ENCODE results near the gene ZDBF2. TPM values are rescaled to one million over a fixed set of nuclear protein-coding genes. Genes with fewer than 3 reads are reported as not detected.

Gene ZDBF2
- total RNA-seq, 4 donors from 2014 or later: 1.9 to 7.1 (median 5.3) TPM

DNA sequence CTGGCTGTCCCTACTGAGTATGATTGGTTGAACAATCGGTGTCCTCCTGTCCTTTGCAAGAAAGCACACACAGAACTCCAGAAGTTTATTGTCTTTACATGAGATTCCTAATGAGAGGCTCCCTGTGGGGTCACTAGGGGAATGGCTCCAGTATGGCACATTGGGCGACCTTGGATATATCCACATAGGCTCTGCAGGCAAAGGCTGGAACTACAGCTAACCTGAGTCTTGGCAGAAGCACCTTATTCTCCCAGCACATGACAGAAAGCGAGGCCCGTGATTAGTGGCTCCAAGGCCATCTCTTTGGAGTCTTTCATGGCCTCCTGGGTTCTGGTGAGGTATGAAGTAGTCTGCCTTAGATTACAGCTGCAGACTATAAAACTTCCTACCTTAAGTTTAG is 49.0 kb downstream of the ZDBF2 start:
- no peak for DNase-seq
- no peaks in the 10 kb centered on the region for H3K4me1 ChIP-seq

DNA sequence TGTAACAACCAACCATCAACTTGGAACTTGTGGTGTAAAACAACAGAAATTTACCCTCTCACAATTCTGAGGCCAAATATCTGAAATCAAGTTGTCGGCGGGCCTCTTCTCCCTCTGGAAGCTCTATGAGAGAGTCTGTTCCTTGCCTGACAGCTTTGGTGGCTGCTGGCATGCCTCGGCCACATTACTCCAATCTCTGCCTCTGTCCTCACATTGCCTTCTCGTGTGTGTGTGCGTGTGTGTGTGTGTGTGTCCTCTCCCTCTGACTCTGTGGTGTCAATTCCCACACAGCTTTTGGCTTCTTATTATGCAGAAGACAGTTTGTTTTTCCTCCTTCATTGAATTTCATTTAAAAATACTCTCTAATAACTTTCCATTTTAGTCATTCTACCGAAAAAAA is 50.4 kb downstream of the ZDBF2 start:
- WGBS, 2 donors: 77 to 81% methylated on average over 6 of the region's 6 CpGs
- TF ChIP-seq POLR2A (IDR thresholded peaks at IDR 0.05): no peak
- TF ChIP-seq, protein P1, sequence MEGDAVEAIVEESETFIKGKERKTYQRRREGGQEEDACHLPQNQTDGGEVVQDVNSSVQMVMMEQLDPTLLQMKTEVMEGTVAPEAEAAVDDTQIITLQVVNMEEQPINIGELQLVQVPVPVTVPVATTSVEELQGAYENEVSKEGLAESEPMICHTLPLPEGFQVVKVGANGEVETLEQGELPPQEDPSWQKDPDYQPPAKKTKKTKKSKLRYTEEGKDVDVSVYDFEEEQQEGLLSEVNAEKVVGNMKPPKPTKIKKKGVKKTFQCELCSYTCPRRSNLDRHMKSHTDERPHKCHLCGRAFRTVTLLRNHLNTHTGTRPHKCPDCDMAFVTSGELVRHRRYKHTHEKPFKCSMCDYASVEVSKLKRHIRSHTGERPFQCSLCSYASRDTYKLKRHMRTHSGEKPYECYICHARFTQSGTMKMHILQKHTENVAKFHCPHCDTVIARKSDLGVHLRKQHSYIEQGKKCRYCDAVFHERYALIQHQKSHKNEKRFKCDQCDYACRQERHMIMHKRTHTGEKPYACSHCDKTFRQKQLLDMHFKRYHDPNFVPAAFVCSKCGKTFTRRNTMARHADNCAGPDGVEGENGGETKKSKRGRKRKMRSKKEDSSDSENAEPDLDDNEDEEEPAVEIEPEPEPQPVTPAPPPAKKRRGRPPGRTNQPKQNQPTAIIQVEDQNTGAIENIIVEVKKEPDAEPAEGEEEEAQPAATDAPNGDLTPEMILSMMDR (IDR thresholded peaks at IDR 0.05): no peak
- Histone ChIP-seq H3K27me3 (no peaks in the 10 kb centered on the region), H3K4me1 (no peaks in the 10 kb centered on the region), H3K4me3 (no peak overlapping the region), H3K27ac (no peak overlapping the region), H3K9me3 (no peaks in the 10 kb centered on the region), H3K36me3 (no peaks in the 10 kb centered on the region)
- no peak for DNase-seq
- intact Hi-C loops (cut with DNase I): no loop called here

More for the DNA sequence above, 49.0 kb downstream of the ZDBF2 start:
- H3K4me3 ChIP-seq: no peak overlapping the region
- no peaks in the 10 kb centered on the region for H3K36me3 ChIP-seq
- peaks cover 0 to 12% (median 9%) of the 10 kb centered on the region in 3 donors for H3K9me3 ChIP-seq
- 82 to 83% methylated on average over 4 of the region's 4 CpGs for WGBS, 2 donors
- TF ChIP-seq, protein P1 (IDR thresholded peaks at IDR 0.05): no peak
- no peak for TF ChIP-seq POLR2A (IDR thresholded peaks at IDR 0.05)
- no peaks in the 10 kb centered on the region for H3K27me3 ChIP-seq
- intact Hi-C loops (cut with DNase I): no loop called here
- no peak overlapping the region for H3K27ac ChIP-seq

DNA sequence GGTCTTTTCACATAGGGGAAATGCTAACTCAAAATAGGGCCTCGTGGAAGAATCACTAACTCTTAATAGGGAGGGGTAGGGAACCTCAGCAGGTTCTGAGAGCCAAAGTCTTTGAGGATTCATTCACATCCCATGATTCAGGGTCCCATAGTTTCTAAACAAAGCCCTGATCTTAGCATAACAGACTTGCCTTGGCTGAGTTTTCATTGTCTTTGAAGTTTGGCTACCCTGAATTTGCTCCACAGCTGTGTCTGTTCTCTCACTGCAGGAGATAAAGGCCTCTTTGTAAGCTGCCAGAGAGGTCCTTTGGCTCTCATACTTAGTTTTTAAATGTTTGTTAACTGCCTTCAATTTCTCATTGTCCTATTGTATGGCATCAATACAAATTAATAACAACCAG is 54.5 kb downstream of the ZDBF2 start:
- TF ChIP-seq, protein P1 (IDR thresholded peaks at IDR 0.05): no peak
- TF ChIP-seq POLR2A (IDR thresholded peaks at IDR 0.05): no peak
- WGBS, 2 donors: 35 to 64% methylated on average over 1 of the region's 1 CpG
- intact Hi-C loops (cut with DNase I): no loop called here
- no peak for DNase-seq
- Histone ChIP-seq H3K36me3 (no peaks in the 10 kb centered on the region), H3K4me1 (no peaks in the 10 kb centered on the region), H3K27ac (no peak overlapping the region), H3K27me3 (no peaks in the 10 kb centered on the region), H3K9me3 (no peaks in the 10 kb centered on the region), H3K4me3 (no peak overlapping the region)

DNA sequence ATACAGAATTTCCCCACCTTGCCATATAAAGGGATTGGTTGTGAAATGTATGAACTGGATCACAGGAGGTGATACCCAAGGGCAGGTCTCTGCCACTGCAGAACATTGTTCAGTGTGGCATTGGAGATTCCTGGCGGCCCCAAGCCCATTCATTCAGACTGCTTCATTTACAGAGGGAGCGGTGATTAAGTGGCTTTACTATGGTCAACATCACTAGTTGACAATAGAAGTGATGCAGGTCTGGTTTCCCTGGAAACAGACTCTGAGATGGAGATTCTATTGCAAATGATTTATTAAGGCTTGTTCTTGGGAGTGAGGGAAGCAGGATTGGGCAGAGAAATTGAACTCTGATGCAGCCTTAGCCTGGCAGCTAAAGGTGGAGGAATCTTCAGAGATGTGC is 62.4 kb downstream of the ZDBF2 start:
- Histone ChIP-seq H3K27ac (no peak overlapping the region), H3K4me1 (no peaks in the 10 kb centered on the region), H3K9me3 (no peaks in the 10 kb centered on the region), H3K27me3 (no peaks in the 10 kb centered on the region), H3K4me3 (no peak overlapping the region), H3K36me3 (no peaks in the 10 kb centered on the region)
- TF ChIP-seq POLR2A (IDR thresholded peaks at IDR 0.05): no peak
- TF ChIP-seq, protein P1 (IDR thresholded peaks at IDR 0.05): no peak
- DNase-seq: no peak
- 55 to 86% methylated on average over 2 of the region's 2 CpGs for WGBS, 2 donors
- intact Hi-C loops (cut with DNase I): no loop called here

DNA sequence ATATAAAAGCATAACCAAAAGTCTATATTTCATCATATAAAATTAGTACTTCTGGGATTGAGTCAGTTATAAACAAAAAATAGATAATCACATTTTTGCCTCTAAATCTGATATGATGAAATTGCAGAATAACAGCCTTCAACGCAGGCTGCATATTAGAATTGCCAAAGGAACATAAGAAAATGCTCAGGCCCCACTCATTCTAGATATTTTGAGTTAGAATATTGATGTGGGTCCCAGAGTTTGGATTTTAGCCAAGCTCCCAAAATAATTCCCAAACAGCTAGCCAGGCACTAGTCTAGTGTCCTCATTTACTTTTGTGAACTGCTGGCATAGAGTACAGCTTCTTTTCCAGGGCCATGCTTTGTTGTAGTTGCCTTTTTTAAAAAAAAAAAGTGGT is 63.5 kb downstream of the ZDBF2 start:
- no peaks in the 10 kb centered on the region for H3K36me3 ChIP-seq
- no peaks in the 10 kb centered on the region for H3K4me1 ChIP-seq
- H3K27me3 ChIP-seq: no peaks in the 10 kb centered on the region
- 60 to 68% methylated on average over 1 of the region's 1 CpG for WGBS, 2 donors
- H3K4me3 ChIP-seq: no peak overlapping the region
- intact Hi-C loops (cut with DNase I): no loop called here
- TF ChIP-seq POLR2A (IDR thresholded peaks at IDR 0.05): no peak
- TF ChIP-seq, protein P1 (IDR thresholded peaks at IDR 0.05): no peak
- no peak overlapping the region for H3K27ac ChIP-seq
- H3K9me3 ChIP-seq: no peaks in the 10 kb centered on the region
- no peak for DNase-seq
